ENCODE data around the gene NCK2.

The NCK2 gene

GRCh38 chr2:105821428-105822125 is 76.9 kb downstream of the NCK2 start:
- DNase-seq, result no peak

DNA sequence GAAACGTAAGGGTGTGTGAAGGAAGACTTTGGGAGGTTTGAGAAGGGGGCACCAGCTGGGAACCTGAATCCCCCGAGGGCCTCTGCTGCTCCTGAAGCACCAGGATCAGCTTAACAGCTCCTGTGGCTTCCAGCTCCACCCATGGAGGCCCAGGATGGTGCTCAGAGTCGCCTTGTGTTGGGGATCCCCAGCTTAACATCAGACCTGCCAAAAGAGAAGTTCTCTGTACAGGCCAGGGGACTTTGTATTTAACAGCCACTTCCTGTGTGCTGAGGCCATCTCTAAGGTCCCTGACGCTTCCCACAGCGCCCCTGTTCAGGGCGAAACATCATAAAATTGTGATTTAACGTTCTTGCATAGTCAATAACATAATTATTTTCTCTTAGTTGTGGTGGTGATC is 77.5 kb downstream of the NCK2 start:
- DNase-seq, result no peak

DNA sequence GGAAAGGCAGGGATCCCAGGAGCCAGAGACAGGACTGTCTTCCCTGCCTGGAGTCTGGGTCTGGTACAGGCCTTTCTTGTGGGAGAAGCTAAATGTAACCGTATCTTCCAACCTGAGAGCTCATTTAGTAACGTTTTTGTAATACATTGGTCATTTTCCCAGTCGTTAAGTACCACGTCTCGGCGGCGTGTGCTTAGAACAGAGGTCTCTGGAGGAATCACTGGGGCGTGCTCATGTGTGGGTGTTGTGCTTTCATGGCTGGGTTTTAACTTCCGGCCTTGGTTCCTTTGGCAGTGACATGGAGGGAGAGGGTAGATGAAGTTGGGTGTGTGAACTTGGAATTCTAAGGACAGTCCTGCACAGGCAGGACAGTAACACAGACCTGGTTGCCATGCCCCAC is 79.7 kb downstream of the NCK2 start:
- DNase-seq, result no peak

- no peak for DNase-seq
Observed at GRCh38 chr2:105827351-105828096, 82.8 kb downstream of the NCK2 start.

DNA sequence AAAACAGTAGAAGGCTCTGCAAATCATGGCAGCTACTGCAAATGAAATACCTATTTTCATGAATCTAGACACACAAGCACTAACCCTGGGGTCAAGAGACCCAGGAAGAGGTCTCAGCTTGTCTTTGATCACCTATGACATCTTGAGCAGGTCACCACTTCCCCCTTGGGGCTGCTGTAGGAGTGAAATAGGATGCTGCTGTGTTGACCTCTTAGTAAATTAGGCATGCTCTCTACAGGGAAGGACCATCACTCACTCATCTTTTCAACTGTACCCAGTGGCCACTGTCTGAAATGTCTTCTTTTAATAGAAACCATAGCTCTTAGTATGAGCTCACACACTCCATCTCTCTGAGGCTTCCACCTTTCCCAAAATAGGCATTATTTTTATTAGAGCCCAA is 83.8 kb downstream of the NCK2 start:
- no peak for DNase-seq

GRCh38 chr2:105834931-105835330 is 90.2 kb downstream of the NCK2 start:
- DNase-seq, result no peak

DNA sequence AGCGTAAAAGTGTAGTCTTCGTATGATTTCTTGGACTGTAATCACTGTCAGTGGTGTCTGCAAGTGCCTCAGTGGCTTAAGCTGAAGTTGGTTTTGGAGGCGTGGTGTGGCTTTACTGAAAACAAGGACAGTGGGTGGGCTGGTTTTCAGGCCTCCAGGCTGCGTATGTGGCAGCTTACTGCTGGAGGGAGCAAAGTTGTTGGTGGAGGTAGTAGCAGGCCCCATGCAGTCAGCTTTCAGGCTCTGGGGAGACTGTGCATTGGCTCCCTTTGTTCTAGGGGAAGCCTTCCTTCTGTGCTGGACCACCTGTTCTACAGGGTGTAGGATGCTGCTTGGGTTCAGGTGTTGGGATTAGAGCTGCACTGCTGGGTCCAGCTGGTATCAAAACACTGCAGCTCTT is 91.6 kb downstream of the NCK2 start:
- DNase-seq, result no peak

- DNase-seq, result no peak
Observed at GRCh38 chr2:105836840-105837692, 92.4 kb downstream of the NCK2 start.

DNA sequence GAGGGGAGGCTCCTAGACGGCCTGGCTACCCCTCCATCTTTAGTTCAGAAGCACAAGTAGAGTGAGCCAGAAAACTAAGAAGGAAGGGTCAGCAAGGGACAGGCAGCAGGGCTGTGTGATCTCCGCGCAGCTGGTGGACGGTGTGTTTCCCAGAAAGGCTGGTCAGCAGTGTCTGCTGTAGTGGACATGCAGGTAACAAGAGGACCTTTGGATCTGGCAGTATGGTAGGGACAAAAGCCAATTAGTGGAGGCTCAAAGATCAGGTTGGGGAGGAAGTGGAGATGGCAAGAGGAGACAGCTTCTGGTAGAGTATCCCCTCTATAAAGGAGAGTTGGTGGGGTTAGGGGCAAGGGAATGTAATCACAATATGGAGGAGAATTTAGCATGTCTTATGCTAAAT is 95.1 kb downstream of the NCK2 start:
- no peak for DNase-seq

DNA sequence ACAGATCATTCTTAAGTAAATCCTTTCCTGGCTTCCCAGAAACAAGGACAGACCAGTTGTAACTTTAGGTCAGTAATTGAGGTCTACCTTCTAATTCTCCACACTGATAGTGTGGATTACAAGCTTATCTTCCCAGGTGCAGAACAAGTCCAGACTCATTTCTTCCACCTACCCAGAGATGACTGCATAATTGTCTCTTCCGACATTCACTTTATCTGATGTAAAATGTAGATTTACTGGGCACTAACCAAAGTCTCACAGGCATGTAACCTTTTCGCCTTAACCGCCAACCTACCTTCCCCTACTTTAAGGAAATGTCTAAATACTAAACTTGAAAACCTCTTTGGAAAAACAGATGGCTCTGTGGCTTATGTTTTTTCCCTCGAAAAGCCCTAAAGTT is 96.2 kb downstream of the NCK2 start:
- DNase-seq, result no peak

GRCh38 chr2:105841551-105841950 is 96.8 kb downstream of the NCK2 start:
- DNase-seq, result no peak

GRCh38 chr2:105842555-105842954 is 97.8 kb downstream of the NCK2 start:
- DNase-seq, result no peak

DNA sequence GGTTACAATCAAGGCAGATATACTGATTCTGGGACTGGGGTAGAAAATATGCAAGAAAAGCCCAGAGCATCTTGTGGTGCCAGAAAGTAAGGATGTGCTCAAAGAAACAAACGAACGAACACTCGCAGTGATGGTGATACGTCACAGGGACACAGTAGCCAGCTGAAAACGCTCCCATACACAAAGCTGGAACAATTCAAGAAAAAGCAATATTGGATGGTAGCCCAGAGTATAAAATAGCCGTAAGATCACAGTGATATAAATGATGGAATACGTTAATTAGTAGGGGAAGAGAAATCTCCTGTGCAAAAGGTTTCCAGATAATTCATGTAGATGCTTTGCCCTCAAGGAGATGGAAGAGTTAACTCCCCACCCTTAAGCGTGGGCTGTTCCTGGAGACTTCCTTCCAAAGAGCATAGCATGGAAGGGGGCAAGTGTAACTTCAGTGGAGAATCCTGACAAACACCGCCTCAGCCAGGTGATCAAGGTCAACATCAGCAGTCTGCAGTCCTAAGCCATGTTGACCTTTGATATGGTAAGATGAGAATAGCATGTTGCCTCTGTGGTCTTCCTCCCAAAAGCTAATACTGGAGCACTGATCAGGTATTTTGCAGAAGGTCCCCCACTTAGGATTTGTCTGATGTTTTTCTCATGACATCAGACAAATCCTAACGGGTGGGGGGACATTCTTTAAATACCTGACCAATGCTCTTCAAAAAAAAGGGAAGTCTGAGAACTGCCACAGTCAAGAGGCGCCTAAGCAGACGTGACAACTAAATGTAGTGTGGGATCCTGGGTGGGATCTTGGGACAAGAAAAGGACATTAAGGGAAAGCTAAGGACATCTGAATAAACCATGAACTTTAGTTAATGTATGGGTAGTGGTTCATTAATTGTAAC is 99.0 kb downstream of the NCK2 start:
- DNase-seq, result no peak

GRCh38 chr2:105845976-105846375 is 101.3 kb downstream of the NCK2 start:
- DNase-seq, result no peak

- DNase-seq, result no peak
Observed at GRCh38 chr2:105847056-105847455, 102.3 kb downstream of the NCK2 start.

DNA sequence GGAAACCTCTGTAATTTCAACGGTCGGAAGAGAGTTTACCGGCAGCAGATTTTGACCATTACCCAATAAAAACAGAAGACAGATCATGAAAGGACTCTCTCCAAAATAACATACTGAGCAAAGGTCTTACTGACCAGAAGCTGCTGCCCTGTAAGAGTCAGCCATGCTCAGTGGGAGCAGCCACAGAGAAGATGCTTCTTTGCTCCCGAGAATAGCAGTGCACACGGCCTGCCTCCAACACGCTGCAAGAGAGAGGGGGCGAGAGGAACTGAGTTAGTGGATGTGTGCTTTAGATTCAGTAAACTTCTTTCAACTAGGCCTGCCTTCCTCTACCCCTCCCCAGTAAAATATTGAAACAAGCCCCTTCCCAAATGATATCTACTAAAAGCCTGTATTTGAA is 103.7 kb downstream of the NCK2 start:
- DNase-seq, result no peak

DNA sequence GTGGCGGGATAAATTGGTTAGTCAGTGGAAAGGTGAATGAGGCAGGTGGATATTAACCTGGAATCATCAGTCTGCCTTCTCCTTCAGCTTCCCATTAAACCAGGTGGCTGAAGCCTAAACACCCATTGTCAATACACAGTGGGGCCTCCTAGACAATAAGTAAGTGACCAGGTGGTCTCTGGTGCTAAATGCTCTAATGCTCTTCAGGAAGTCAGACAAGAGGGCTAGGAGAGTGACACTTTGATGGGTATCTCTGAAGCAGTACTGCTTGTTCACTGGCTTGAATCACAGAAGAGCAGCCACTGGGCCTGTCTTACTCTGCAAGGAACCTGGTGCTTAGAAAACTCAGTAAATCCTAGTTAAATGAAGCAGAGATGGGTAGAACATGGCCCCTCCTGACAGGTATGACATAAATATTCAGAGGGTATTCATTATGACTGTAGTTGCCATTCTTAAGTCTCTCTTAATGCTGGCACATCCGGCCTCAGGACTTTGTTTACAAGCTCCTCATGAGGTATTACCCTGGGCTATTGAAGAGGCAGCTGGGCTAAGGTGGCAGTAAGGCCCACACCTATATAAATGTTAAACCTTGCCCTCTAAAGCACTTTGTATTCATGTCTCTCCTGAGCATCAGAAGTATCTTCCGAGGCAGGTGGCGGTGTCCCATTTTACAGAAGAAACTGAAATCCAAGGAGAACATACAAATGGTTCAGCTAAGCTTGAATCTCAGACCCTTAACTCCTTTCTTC is 104.9 kb downstream of the NCK2 start:
- no peak for DNase-seq

DNA sequence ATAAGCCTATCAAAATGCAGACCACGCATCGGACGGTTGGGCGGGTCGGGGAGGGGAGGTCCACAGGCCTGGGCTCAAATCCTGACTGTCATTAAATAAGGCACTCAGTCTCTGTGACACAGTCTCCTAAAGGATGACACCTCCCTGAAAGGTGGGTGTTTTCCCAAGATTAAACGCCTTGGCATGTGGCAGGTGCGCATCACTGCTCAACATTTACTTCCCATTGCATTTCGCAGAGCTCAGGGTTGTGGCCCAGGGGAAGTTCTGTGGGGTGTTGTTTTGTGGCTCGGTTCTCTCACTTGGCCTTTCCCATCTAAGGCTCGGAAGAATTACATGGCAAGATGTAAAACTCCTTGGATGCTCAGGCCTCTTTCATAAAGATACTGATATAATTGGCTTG is 107.4 kb downstream of the NCK2 start:
- no peak for DNase-seq

- DNase-seq, result no peak
Observed at GRCh38 chr2:105853354-105854088, 108.8 kb downstream of the NCK2 start.

- no peak for DNase-seq
Observed at GRCh38 chr2:105854972-105855371, 110.3 kb downstream of the NCK2 start.

DNA sequence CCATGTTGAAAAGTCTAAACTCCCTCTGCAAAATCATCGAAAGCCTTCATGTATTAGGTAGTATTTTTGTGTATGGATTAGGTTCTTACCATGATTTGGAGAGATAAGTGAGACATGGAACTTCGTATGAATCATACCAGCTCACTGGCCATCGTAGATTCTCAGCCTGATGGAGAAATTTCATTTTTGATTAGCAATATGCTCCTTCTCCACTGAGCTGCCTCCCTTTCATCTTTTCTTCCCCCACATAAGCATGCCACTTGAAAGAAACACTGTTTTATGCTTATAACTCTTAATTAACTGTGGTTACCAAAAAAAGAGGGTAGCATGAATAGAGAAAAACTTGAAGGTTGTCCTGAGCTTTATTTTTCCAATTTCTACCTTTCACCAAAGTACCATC is 111.9 kb downstream of the NCK2 start:
- no peak for DNase-seq

Data from NCI-H1417 treated with DMSO at 0.1 percent for 48 hours (cell line).